ENCODE results near the gene TTC23.

The TTC23 gene

GRCh38 chr15:99250857-99251841 lies 1.8 kb upstream of the TTC23 start, which contains the start of gene LRRC28:
TSS of gene LRRC28 (plus strand) at chr15:99251481. CDS start at chr15:99255958, 4,477 bp downstream.
- TF ChIP-seq, protein P1, sequence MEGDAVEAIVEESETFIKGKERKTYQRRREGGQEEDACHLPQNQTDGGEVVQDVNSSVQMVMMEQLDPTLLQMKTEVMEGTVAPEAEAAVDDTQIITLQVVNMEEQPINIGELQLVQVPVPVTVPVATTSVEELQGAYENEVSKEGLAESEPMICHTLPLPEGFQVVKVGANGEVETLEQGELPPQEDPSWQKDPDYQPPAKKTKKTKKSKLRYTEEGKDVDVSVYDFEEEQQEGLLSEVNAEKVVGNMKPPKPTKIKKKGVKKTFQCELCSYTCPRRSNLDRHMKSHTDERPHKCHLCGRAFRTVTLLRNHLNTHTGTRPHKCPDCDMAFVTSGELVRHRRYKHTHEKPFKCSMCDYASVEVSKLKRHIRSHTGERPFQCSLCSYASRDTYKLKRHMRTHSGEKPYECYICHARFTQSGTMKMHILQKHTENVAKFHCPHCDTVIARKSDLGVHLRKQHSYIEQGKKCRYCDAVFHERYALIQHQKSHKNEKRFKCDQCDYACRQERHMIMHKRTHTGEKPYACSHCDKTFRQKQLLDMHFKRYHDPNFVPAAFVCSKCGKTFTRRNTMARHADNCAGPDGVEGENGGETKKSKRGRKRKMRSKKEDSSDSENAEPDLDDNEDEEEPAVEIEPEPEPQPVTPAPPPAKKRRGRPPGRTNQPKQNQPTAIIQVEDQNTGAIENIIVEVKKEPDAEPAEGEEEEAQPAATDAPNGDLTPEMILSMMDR (IDR thresholded peaks at IDR 0.05; ENCODE audit: insufficient read depth, low read depth, low read length, missing control alignments), result no peak

GRCh38 chr15:99250494-99250856 lies 1.1 kb upstream of the TTC23 start:
- no peak for DNase-seq (ENCODE audit: low read depth)
- peak overlapping the region; percentile 78 for H3K4me3 ChIP-seq (ENCODE audit: low read length)
- TF ChIP-seq, protein P1 (IDR thresholded peaks at IDR 0.05; ENCODE audit: insufficient read depth, low read depth, low read length, missing control alignments), result no peak

More at GRCh38 chr15:99250857-99251841, 1.8 kb upstream of the TTC23 start, which contains the start of gene LRRC28:
- peak within 1 kb of the TSS; percentile 79 for H3K4me3 ChIP-seq (ENCODE audit: low read length)
- DNase-seq (ENCODE audit: low read depth), result peak; percentile 99

DNA sequence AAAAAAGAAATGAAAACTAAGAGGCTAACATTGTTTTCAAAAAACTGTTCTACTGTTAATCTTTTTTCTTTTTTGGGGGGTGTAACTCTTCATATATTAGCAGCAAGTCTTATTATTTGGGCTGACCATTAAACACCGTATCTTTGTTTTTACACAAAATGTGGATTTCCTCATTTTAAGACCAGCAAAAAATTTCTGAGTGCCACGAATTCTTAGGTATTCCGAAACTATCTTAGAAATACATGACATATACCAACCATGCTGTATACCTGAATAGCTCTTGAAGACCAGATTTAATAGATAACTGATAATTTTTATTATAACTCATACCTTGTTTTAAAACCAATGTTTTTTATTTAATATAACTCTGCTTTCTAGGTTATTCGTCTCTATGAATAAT lies 620 bp upstream of the TTC23 start:
- TF ChIP-seq, protein P1 (IDR thresholded peaks at IDR 0.05; ENCODE audit: insufficient read depth, low read depth, low read length, missing control alignments), result no peak
- peak overlapping the region; percentile 78 for H3K4me3 ChIP-seq (ENCODE audit: low read length)

GRCh38 chr15:99248000-99248715 lies 1.2 kb downstream of the TTC23 start:
- peak overlapping the region; percentile 78 for H3K4me3 ChIP-seq (ENCODE audit: low read length)
- DNase-seq (ENCODE audit: low read depth), result no peak
- TF ChIP-seq, protein P1 (IDR thresholded peaks at IDR 0.05; ENCODE audit: insufficient read depth, low read depth, low read length, missing control alignments), result no peak

More for the DNA sequence above, 620 bp upstream of the TTC23 start:
- no peak for DNase-seq (ENCODE audit: low read depth)

DNA sequence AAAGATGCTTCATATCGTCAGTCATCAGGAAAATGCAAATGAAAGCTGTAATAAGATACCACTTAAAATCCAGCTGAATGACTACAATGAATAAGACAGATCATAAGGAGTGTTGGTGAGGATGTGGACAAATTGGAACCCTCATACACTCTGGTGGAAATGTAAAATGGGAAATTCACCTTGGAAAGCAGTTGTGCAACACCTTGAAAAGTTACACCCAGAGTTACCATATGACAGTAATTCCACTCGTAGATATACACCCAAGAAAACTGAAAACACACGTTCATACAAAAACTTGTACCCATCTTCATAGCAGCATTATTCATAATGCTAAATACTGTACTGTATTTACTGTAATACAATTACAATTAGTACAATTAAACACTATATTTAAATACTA lies 2.3 kb downstream of the TTC23 start:
- no peak overlapping the region for H3K4me3 ChIP-seq (ENCODE audit: low read length)
- TF ChIP-seq, protein P1 (IDR thresholded peaks at IDR 0.05; ENCODE audit: insufficient read depth, low read depth, low read length, missing control alignments), result no peak
- no peak for DNase-seq (ENCODE audit: low read depth)

- no peak overlapping the region for H3K4me3 ChIP-seq (ENCODE audit: low read length)
- no peak for DNase-seq (ENCODE audit: low read depth)
- TF ChIP-seq, protein P1 (IDR thresholded peaks at IDR 0.05; ENCODE audit: insufficient read depth, low read depth, low read length, missing control alignments), result no peak
Measured at GRCh38 chr15:99244306-99244705, 5.1 kb downstream of the TTC23 start.
